ENCODE results near the gene BAD. TPM values are rescaled to one million over a fixed set of nuclear protein-coding genes. Genes with fewer than 3 reads are reported as not detected.

BAD gene
- total RNA-seq, 1 donor from 2014 or later = 30.1 TPM

DNA sequence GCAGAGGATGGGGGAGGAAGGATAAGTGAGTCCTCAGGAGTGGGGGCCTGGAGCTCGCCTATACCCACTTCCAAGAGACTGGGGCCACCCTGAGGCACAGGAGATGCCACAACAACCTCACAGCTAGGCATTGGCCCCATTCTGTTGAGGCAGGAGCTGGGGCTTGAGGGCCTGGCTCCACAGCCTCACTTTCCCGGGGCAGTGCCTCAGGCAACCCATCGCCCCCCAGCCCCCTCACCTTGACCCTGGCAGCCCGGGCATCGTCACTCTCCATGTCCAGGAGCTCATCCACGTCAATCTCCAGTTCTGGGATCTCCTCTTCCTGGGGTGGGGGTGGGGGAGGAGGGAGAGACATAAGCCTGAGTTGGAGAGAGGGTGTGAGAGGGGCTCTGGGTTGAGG lies 39.5 kb downstream of the BAD start:
- Mint-ChIP-seq H3K36me3 (ENCODE audit: low read depth) (peaks cover 8% of the 10 kb centered on the region), H3K27me3 (ENCODE audit: insufficient read depth) (peaks cover 1% of the 10 kb centered on the region), H3K27ac (peak overlapping the region; percentile 67), H3K9me3 (no peaks in the 10 kb centered on the region), H3K4me3 (peak overlapping the region; percentile 94), H3K4me1 (ENCODE audit: low read depth) (peaks cover 33% of the 10 kb centered on the region)
- no peak for DNase-seq (ENCODE audit: low spot score)
- intact Hi-C loops (cut with micrococcal nuclease) = loop anchor here (5.0 kb wide), 1 partner anchor 1653 kb away; the partner anchor contains the start of gene TUT1

DNA sequence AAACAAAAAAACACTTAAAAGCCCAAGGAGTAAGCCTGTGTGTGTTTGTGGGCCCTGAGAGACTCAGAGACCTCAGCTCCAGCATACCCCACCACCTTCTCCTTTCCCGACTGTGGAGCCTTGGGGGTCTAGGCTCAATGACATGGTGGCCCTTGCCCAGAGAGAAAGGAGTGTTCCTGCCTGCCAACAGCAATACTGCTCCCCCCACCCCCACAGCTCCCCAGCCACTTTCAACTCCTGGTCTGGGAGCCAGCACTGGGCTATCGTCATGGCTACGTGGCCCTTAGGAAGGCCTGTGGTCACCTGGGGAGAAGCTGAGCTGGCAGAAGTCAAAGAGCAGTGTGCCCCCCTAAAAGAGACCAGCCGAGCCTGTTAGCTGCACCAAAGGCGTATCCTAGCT lies 40.4 kb downstream of the BAD start:
- peaks cover 35% of the 10 kb centered on the region for H3K4me1 Mint-ChIP-seq (ENCODE audit: low read depth)
- DNase-seq (ENCODE audit: low spot score) = no peak
- H3K9me3 Mint-ChIP-seq = no peaks in the 10 kb centered on the region
- intact Hi-C loops (cut with micrococcal nuclease) = loop anchor here (5.0 kb wide), 1 partner anchor 1652 kb away; the partner anchor contains the start of gene TUT1
- H3K36me3 Mint-ChIP-seq (ENCODE audit: low read depth) = peaks cover 11% of the 10 kb centered on the region
- peaks cover 1% of the 10 kb centered on the region for H3K27me3 Mint-ChIP-seq (ENCODE audit: insufficient read depth)
- H3K4me3 Mint-ChIP-seq = peak overlapping the region; percentile 94
- no peak overlapping the region for H3K27ac Mint-ChIP-seq

DNA sequence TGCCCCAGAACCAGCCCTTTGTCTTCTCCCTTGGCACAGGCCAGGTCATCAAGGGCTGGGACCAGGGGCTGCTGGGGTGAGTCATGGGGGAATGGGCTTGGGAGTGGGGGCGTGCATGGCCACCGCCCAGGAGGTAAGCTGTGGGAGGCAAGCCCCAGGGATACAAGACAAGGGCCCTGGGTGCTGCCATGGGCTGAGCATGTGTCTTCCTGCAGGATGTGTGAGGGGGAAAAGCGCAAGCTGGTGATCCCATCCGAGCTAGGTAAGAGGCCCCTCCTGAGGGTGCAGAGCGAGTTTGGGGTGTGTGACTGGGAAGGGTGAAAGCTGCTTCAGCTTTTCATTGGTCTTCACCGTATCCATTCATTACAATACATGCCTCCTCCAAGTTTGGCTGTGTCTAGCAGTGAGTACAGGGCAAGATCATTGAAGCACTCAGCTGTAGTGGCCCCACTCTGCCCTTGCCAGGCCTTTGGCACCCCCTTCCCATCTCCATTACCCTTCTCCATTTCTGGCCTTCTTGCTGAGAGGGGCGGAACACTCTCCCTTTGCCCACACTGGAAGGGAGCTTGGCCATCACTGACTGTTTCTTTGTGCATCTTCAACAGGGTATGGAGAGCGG lies 41.1 kb downstream of the BAD start:
- H3K36me3 Mint-ChIP-seq (ENCODE audit: low read depth) = peaks cover 11% of the 10 kb centered on the region
- peak overlapping the region; percentile 94 for H3K4me3 Mint-ChIP-seq
- H3K9me3 Mint-ChIP-seq = no peaks in the 10 kb centered on the region
- H3K27ac Mint-ChIP-seq = no peak overlapping the region
- no peak for DNase-seq (ENCODE audit: low spot score)
- H3K27me3 Mint-ChIP-seq (ENCODE audit: insufficient read depth) = peaks cover 1% of the 10 kb centered on the region
- peaks cover 40% of the 10 kb centered on the region for H3K4me1 Mint-ChIP-seq (ENCODE audit: low read depth)
- intact Hi-C loops (cut with micrococcal nuclease) = loop anchor here (5.0 kb wide), 1 partner anchor 1651 kb away; the partner anchor contains the start of gene TUT1

GRCh38 chr11:64241491-64242374 lies 42.7 kb downstream of the BAD start:
- Mint-ChIP-seq H3K4me1 (ENCODE audit: low read depth) (peaks cover 34% of the 10 kb centered on the region), H3K4me3 (peak overlapping the region; percentile 94), H3K27ac (peak overlapping the region; percentile 94), H3K9me3 (no peaks in the 10 kb centered on the region), H3K27me3 (ENCODE audit: insufficient read depth) (no peaks in the 10 kb centered on the region), H3K36me3 (ENCODE audit: low read depth) (peaks cover 21% of the 10 kb centered on the region)
- peak; percentile 21 for DNase-seq (ENCODE audit: low spot score)
- intact Hi-C loops (cut with micrococcal nuclease) = loop anchor here (1.0 to 5.0 kb wide), 12 partner anchors 10 to 1649 kb away; partner anchors contain the start of genes BAD, CCDC88B, COX8A and DNAJC4

- intact Hi-C loops (cut with micrococcal nuclease) = loop anchor here (1.0 to 5.0 kb wide), 12 partner anchors 10 to 1649 kb away; partner anchors contain the start of genes BAD, CCDC88B, COX8A and DNAJC4
- H3K36me3 Mint-ChIP-seq (ENCODE audit: low read depth) = peaks cover 21% of the 10 kb centered on the region
- H3K9me3 Mint-ChIP-seq = no peaks in the 10 kb centered on the region
These were observed 43.3 kb downstream of the BAD start for GRCh38 chr11:64241241-64241490.

DNA sequence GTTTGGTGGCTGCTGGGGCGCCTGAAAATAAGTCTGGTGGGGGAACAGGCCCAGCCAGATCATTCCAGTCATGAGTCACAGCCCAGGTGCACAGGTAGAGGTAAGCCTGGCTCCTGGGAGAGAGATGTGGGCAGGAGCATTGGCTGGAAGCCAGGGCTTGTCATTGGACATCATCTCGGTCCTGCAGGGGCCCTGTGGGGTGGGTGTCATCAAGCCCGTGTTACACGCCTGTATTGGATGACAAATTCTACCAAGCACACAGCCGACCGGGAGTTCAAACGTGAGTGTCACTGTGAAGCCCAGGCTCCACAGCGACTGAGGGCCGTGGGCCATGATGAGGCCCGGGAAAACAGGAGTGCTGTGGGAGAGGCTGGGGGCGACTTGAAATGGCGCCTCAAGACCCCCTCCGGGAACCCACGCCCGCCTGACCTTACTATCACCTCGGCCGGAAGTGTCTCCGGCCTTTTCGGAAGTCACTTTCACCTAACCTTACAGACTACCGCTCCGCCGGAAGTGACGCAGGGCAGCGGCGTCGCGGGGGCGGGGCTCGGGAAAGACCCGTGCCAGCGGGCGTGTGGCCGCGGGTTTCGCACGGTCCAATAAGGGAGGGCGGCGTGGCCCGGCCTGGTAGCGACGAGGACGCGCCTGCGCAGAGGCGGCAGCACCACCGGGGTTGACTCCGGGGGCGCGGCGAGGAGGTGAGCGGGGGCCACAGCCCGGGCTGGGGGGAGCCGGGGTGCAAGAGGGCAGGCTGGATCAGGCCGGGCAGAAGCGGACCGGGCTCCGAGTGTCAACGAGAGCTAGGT lies 43.8 kb downstream of the BAD start, which contains the start of gene FKBP2:
TSS of gene FKBP2 (plus strand) at position 661 of the 806 bp plus-strand sequence. CDS start 1,293 bp downstream, outside the sequence.
- Mint-ChIP-seq H3K9me3 (no peaks in the 10 kb centered on the region), H3K4me3 (peak within 1 kb of the TSS; percentile 94), H3K4me1 (ENCODE audit: low read depth) (peaks cover 35% of the 10 kb centered on the region), H3K27ac (peak within 1 kb of the TSS; percentile 94), H3K36me3 (ENCODE audit: low read depth) (peaks cover 21% of the 10 kb centered on the region), H3K27me3 (ENCODE audit: insufficient read depth) (no peaks in the 10 kb centered on the region)
- DNase-seq (ENCODE audit: low spot score) = peak; percentile 99
- intact Hi-C loops (cut with micrococcal nuclease) = loop anchor here (1.0 to 5.0 kb wide), 12 partner anchors 10 to 1648 kb away; partner anchors contain the start of genes BAD, CCDC88B, COX8A and DNAJC4

More at GRCh38 chr11:64241241-64241490, 43.3 kb downstream of the BAD start:
- H3K27ac Mint-ChIP-seq = peak overlapping the region; percentile 94
- no peaks in the 10 kb centered on the region for H3K27me3 Mint-ChIP-seq (ENCODE audit: insufficient read depth)
- H3K4me1 Mint-ChIP-seq (ENCODE audit: low read depth) = peaks cover 34% of the 10 kb centered on the region
- peak overlapping the region; percentile 94 for H3K4me3 Mint-ChIP-seq
- DNase-seq (ENCODE audit: low spot score) = peak; percentile 100

GRCh38 chr11:64239662-64240434 lies 44.6 kb downstream of the BAD start:
- Mint-ChIP-seq H3K36me3 (ENCODE audit: low read depth) (peaks cover 21% of the 10 kb centered on the region), H3K4me3 (peak overlapping the region; percentile 94), H3K27ac (peak overlapping the region; percentile 94), H3K27me3 (ENCODE audit: insufficient read depth) (no peaks in the 10 kb centered on the region), H3K4me1 (ENCODE audit: low read depth) (peaks cover 41% of the 10 kb centered on the region), H3K9me3 (no peaks in the 10 kb centered on the region)
- no peak for DNase-seq (ENCODE audit: low spot score)
- intact Hi-C loops (cut with micrococcal nuclease) = loop anchor here (2.0 to 5.0 kb wide), 2 partner anchors 33 to 1648 kb away; partner anchors contain the start of genes FERMT3 and TUT1

GRCh38 chr11:64238999-64239398 lies 45.5 kb downstream of the BAD start:
- no peak for DNase-seq (ENCODE audit: low spot score)
- intact Hi-C loops (cut with micrococcal nuclease) = no loop called here
- no peak overlapping the region for H3K27ac Mint-ChIP-seq
- H3K36me3 Mint-ChIP-seq (ENCODE audit: low read depth) = peaks cover 21% of the 10 kb centered on the region
- H3K4me3 Mint-ChIP-seq = peak overlapping the region; percentile 34
- peaks cover 41% of the 10 kb centered on the region for H3K4me1 Mint-ChIP-seq (ENCODE audit: low read depth)
- H3K9me3 Mint-ChIP-seq = no peaks in the 10 kb centered on the region
- no peaks in the 10 kb centered on the region for H3K27me3 Mint-ChIP-seq (ENCODE audit: insufficient read depth)

GRCh38 chr11:64238076-64238475 lies 46.4 kb downstream of the BAD start:
- H3K36me3 Mint-ChIP-seq (ENCODE audit: low read depth) = peaks cover 20% of the 10 kb centered on the region
- no peak overlapping the region for H3K4me3 Mint-ChIP-seq
- H3K27me3 Mint-ChIP-seq (ENCODE audit: insufficient read depth) = no peaks in the 10 kb centered on the region
- DNase-seq (ENCODE audit: low spot score) = no peak
- intact Hi-C loops (cut with micrococcal nuclease) = no loop called here
- no peaks in the 10 kb centered on the region for H3K9me3 Mint-ChIP-seq
- no peak overlapping the region for H3K27ac Mint-ChIP-seq
- peaks cover 33% of the 10 kb centered on the region for H3K4me1 Mint-ChIP-seq (ENCODE audit: low read depth)

- H3K4me3 Mint-ChIP-seq = no peak overlapping the region
- no peak for DNase-seq (ENCODE audit: low spot score)
- H3K4me1 Mint-ChIP-seq (ENCODE audit: low read depth) = peaks cover 28% of the 10 kb centered on the region
These were observed 46.9 kb downstream of the BAD start for GRCh38 chr11:64237484-64237951.

GRCh38 chr11:64235437-64236161 lies 48.9 kb downstream of the BAD start:
- Mint-ChIP-seq H3K4me1 (ENCODE audit: low read depth) (peaks cover 24% of the 10 kb centered on the region), H3K36me3 (ENCODE audit: low read depth) (peaks cover 15% of the 10 kb centered on the region), H3K4me3 (peak overlapping the region; percentile 87), H3K9me3 (no peaks in the 10 kb centered on the region), H3K27ac (peak overlapping the region; percentile 64), H3K27me3 (ENCODE audit: insufficient read depth) (no peaks in the 10 kb centered on the region)
- intact Hi-C loops (cut with micrococcal nuclease) = no loop called here
- DNase-seq (ENCODE audit: low spot score) = no peak

More at GRCh38 chr11:64237484-64237951, 46.9 kb downstream of the BAD start:
- intact Hi-C loops (cut with micrococcal nuclease) = no loop called here
- Mint-ChIP-seq H3K36me3 (ENCODE audit: low read depth) (peaks cover 16% of the 10 kb centered on the region), H3K9me3 (no peaks in the 10 kb centered on the region), H3K27me3 (ENCODE audit: insufficient read depth) (no peaks in the 10 kb centered on the region), H3K27ac (no peak overlapping the region)
